K562 (cell line): ENCODE data around the gene ACSF2. TPM values are rescaled to one million over a fixed set of nuclear protein-coding genes. Genes with fewer than 3 reads are reported as not detected.

ENCODE experiments used
- ATAC-seq: fragments of 200-7000 bp; cut with Tn5 transposase; 3 replicates; pipeline ENCODE4 v1.9.1; 2020; ENCODE audit warnings: moderate library complexity
- BruUV-seq: library from RNA; stranded (reverse); fragments of 400-500 nt; replicated peaks from 2 replicates; lab custom pipeline; 2021; lab: Mats Ljungman, UMichigan
- CTCF ChIA-PET: fragments of 300-600 bp; formaldehyde crosslinking; extraction: SDS; loops from one replicate; lab custom pipeline; 2021; ENCODE audit warnings: low intra/inter-chr PET ratio; lab: Yijun Ruan, JAX
- POLR2A ChIA-PET: fragments of 300-600, 350-650 bp; sonication (Branson Sonifier 250); formaldehyde crosslinking; extraction: SDS; loops from one replicate; lab custom pipeline; 2021; ENCODE audit warnings: antibody characterized with exemption, inconsistent platforms; lab: Yijun Ruan, JAX
- DNase-seq, 4 experiments: peaks; one replicate each; pipeline versions ENCODE4 v3.0.0 to v3.0.0-alpha.2; 2011 to 2018; ENCODE audit warnings: low spot score in 3 of 4, mixed read lengths in 3 of 4; ENCODE audit errors: extremely low read depth in 1 of 4
- FAIRE-seq: peaks from 2 replicates; lab custom pipeline; 2011; peaks lifted over from hg19 to GRCh38; lab: Jason Lieb, UNC
- H2AFZ ChIP-seq: 2 replicates; pipeline ENCODE4 v1.6.0; 2011; ENCODE audit warnings: low read depth, low read length, control low read depth, inconsistent platforms
- H3K27ac ChIP-seq: fragments of 200-600 bp; 3 replicates; pipeline ENCODE4 v1.8.0; 2011; ENCODE audit warnings: low read depth, mild to moderate bottlenecking, control low read depth, inconsistent platforms, low read length, moderate library complexity, mixed read lengths; ENCODE audit errors: extremely low read depth
- H3K27me3 ChIP-seq, 2 experiments: fragments of 300-600 bp in 1 of 2; 2 replicates in 1 of 2; 3 replicates in 1 of 2; pipeline versions ENCODE4 v1.6.0 to v1.8.0; 2011; ENCODE audit warnings: inconsistent platforms in 2 of 2, low read length in 2 of 2, mild to moderate bottlenecking in 1 of 2, mixed read lengths in 1 of 2, moderate library complexity in 1 of 2; ENCODE audit not compliant: control insufficient read depth in 2 of 2, insufficient read depth in 2 of 2
- H3K36me3 ChIP-seq: fragments of 300-600 bp; 3 replicates; pipeline ENCODE4 v1.8.0; 2011; ENCODE audit warnings: mild to moderate bottlenecking, low read length, inconsistent platforms; ENCODE audit not compliant: control insufficient read depth, insufficient read depth
- H3K4me1 ChIP-seq, 2 experiments: fragments of 200-600 bp in 1 of 2; replicated peaks in 1 of 2; 2 replicates in 1 of 2; 3 replicates in 1 of 2; pipeline versions ENCODE4 v1.5.1 to v1.8.0; 2011; ENCODE audit warnings: inconsistent platforms in 2 of 2, low read length in 2 of 2, mild to moderate bottlenecking in 1 of 2, mixed read lengths in 1 of 2, moderate library complexity in 1 of 2; ENCODE audit not compliant: control insufficient read depth in 2 of 2, insufficient read depth in 2 of 2
- H3K4me2 ChIP-seq: 2 replicates; pipeline ENCODE4 v1.6.1; 2011; ENCODE audit warnings: low read length, control low read depth, inconsistent platforms, mixed read lengths; ENCODE audit not compliant: insufficient read depth
- H3K4me3 ChIP-seq: fragments of 200-600 bp; sonication (generic), shearing (Covaris generic); 2 replicates; pipeline ENCODE4 v1.5.1; 2016; ENCODE audit warnings: control low read depth, inconsistent platforms
- H3K79me2 ChIP-seq: fragments of 200-600 bp; 3 replicates; pipeline ENCODE4 v1.8.0; 2011; ENCODE audit warnings: low read length, inconsistent platforms; ENCODE audit not compliant: control insufficient read depth, insufficient read depth
- H3K9ac ChIP-seq, 2 experiments: 2 replicates each; pipeline versions ENCODE4 v1.6.0 to v1.6.1; 2011; ENCODE audit warnings: low read depth in 2 of 2, low read length in 2 of 2, control low read depth in 1 of 2, inconsistent platforms in 1 of 2, mild to moderate bottlenecking in 1 of 2, mixed read lengths in 1 of 2; ENCODE audit not compliant: insufficient read depth in 1 of 2
- H3K9me1 ChIP-seq: one replicate; pipeline ENCODE4 v1.6.0; 2011; ENCODE audit warnings: inconsistent platforms, mild to moderate bottlenecking, low read length, moderate library complexity; ENCODE audit not compliant: control insufficient read depth, insufficient read depth
- H3K9me3 ChIP-seq: replicated peaks from 2 replicates; pipeline ENCODE4 v1.5.1; 2011; ENCODE audit warnings: low read depth, low read length, inconsistent platforms; ENCODE audit not compliant: control insufficient read depth, insufficient read depth
- H4K20me1 ChIP-seq: replicated peaks from 2 replicates; pipeline ENCODE4 v1.6.1; 2011; ENCODE audit warnings: low read length, inconsistent platforms, mixed read lengths; ENCODE audit not compliant: control insufficient read depth, insufficient read depth
- CHD4 ChIP-seq: fragments of 200-600 bp; sonication (generic); IDR thresholded peaks from 3 replicates; pipeline ENCODE4 v1.6.1; 2012; ENCODE audit warnings: low read depth, mild to moderate bottlenecking, mixed read lengths, low read length, inconsistent platforms; ENCODE audit not compliant: insufficient read depth, insufficient replicate concordance, poor library complexity, severe bottlenecking
- CTBP1 ChIP-seq: fragments of 450-650 bp; IDR thresholded peaks from 2 replicates; pipeline ENCODE4 v1.6.1; 2016; ENCODE audit warnings: borderline replicate concordance
- DACH1 ChIP-seq: fragments of 450-650 bp; IDR thresholded peaks from 2 replicates; pipeline ENCODE4 v1.6.1; 2018; ENCODE audit not compliant: partially characterized antibody
- JUNB ChIP-seq: fragments of 450-650 bp; formaldehyde crosslinking; conservative IDR thresholded peaks from 2 replicates; pipeline ENCODE4 v1.4.0; 2020; ENCODE audit warnings: mild to moderate bottlenecking
- LCOR ChIP-seq: sonication (generic); formaldehyde crosslinking; IDR thresholded peaks from 2 replicates; pipeline ENCODE4 v1.8.0; 2022; ENCODE audit warnings: mild to moderate bottlenecking, missing genetic modification reagents
- NCOA2 ChIP-seq, 2 experiments: fragments of 450-650 bp; IDR thresholded peaks; 2 replicates each; pipeline ENCODE4 v1.6.1; 2018; ENCODE audit warnings: mild to moderate bottlenecking in 2 of 2, moderate library complexity in 1 of 2; ENCODE audit not compliant: partially characterized antibody in 2 of 2
- NCOA4 ChIP-seq: fragments of 450-650 bp; IDR thresholded peaks from 2 replicates; pipeline ENCODE4 v1.6.1; 2018; ENCODE audit warnings: mild to moderate bottlenecking; ENCODE audit not compliant: partially characterized antibody
- SMARCC2 ChIP-seq: fragments of 450-650 bp; IDR thresholded peaks from 2 replicates; pipeline ENCODE4 v1.6.1; 2017; ENCODE audit warnings: antibody characterized with exemption, moderate library complexity, mild to moderate bottlenecking, low read depth
- YY1 ChIP-seq, 3 experiments: IDR thresholded peaks; 2 replicates each; pipeline ENCODE4 v1.6.1; 2011; ENCODE audit warnings: low read length in 2 of 3, mild to moderate bottlenecking in 2 of 3, moderate library complexity in 2 of 3, borderline replicate concordance in 1 of 3, control low read depth in 1 of 3, low read depth in 1 of 3; ENCODE audit not compliant: insufficient read depth in 3 of 3, insufficient replicate concordance in 2 of 3, control insufficient read depth in 1 of 3, insufficient read length in 1 of 3; ENCODE audit errors: extremely low read depth in 1 of 3
- ZNF398 ChIP-seq: fragments of 250-450 bp; sonication (Bioruptor Pico); IDR thresholded peaks from 2 replicates; pipeline ENCODE4 v1.8.0; 2021; ENCODE audit warnings: moderate library complexity, mild to moderate bottlenecking, inconsistent platforms
- ZNF407 ChIP-seq: fragments of 450-650 bp; IDR thresholded peaks from 2 replicates; pipeline ENCODE4 v1.6.1; 2016; ENCODE audit warnings: low read depth
- ZNF586 ChIP-seq: fragments of 450-650 bp; formaldehyde crosslinking; conservative IDR thresholded peaks from 2 replicates; pipeline ENCODE4 v1.4.0; 2020; ENCODE audit warnings: mild to moderate bottlenecking, moderate library complexity
- WGBS: fragments of 100-300 bp; shearing (Covaris generic); methylation state at CpG from one replicate; pipeline ENCODE4 v1.1.6; 2016; ENCODE audit warnings: low coverage, mixed read lengths; ENCODE audit not compliant: insufficient coverage; ENCODE audit errors: missing lambda C conversion rate; 5-methylcytosine and 5-hydroxymethylcytosine counted together
- in situ Hi-C: fragments of 300-500 bp; cut with MboI; formaldehyde crosslinking; loops from 4 replicates; pipeline ENCODE4 v1.15.0; 2018; ENCODE audit warnings: inconsistent platforms, mixed read lengths
- intact Hi-C: fragments of 100-400 bp; cut with micrococcal nuclease; formaldehyde crosslinking; loops from 2 replicates; pipeline ENCODE4 v1.14.2; 2022
- polyA plus RNA-seq, 8 experiments: library from polyadenylated mRNA; depleted of rRNA in 4 of 8; stranded (reverse) in 5 of 8; unstranded in 3 of 8; fragments of >200 nt; fragmentation: Nextera tagmentation in 2 of 8; fragmentation: Illumina TruSeq in 1 of 8; extraction: Ambion mirVana in 2 of 8; extraction: Trizol in 1 of 8; gene quantifications; 2 replicates each; pipeline versions ENCODE4 v1.2.1 to v1.2.3, GENCODE V29; 2011 to 2014; ENCODE audit warnings: inconsistent platforms in 1 of 8, missing spikeins in 1 of 8
- total RNA-seq, 7 experiments: library from RNA; depleted of rRNA in 6 of 7; stranded (reverse); fragments of >200 nt in 6 of 7; fragmentation: Illumina TruSeq in 2 of 7; extraction: Trizol in 2 of 7; gene quantifications; 2 replicates each; pipeline versions ENCODE4 v1.2.1 to v1.2.3, GENCODE V29; 2011 to 2021; ENCODE audit warnings: low replicate concordance in 1 of 7

The ACSF2 gene
- total and polyA plus RNA-seq, 9 of the 15 experiments (the other 6 are each of a cell fraction or from before 2014, with no cell fraction given): 0.89 to 6.1 (median 3.5) TPM

- ATAC-seq: no peak
- TF ChIP-seq CHD4 (no peak), ZNF586 (CRISPR knock-in tag) (no peak), JUNB (no peak), CTBP1 (no peak), YY1 (IDR thresholded peaks at IDR 0.05; ENCODE audit: borderline replicate concordance in 1 of 3, control insufficient read depth in 1 of 3, extremely low read depth in 1 of 3, insufficient read depth in 3 of 3, insufficient read length in 1 of 3, insufficient replicate concordance in 2 of 3, low read depth in 1 of 3, low read length in 2 of 3) (no peak), ZNF407 (no peak), NCOA2 (IDR thresholded peaks at IDR 0.05; ENCODE audit: partially characterized antibody in 2 of 2) (no peak), DACH1 (no peak), SMARCC2 (no peak), LCOR (CRISPR knock-in tag) (no peak), ZNF398 (no peak), NCOA4 (no peak)
Observed at GRCh38 chr17:50517011-50517410, 91.0 kb downstream of the ACSF2 start.

More at GRCh38 chr17:50517011-50517410, 91.0 kb downstream of the ACSF2 start:
- no peaks in the 10 kb centered on the region for H3K36me3 ChIP-seq
- 18% methylated on average over 4 of the region's 4 CpGs for WGBS
- H2AFZ ChIP-seq: no peak overlapping the region
- no peak overlapping the region for H3K4me3 ChIP-seq
- intact Hi-C loops: no loop called here
- no peaks in the 10 kb centered on the region for H4K20me1 ChIP-seq
- H3K9me1 ChIP-seq: no peaks in the 10 kb centered on the region
- no TSS peak for BruUV-seq
- no peak overlapping the region for H3K9ac ChIP-seq
- in situ Hi-C loops: no loop called here
- no peaks in the 10 kb centered on the region for H3K79me2 ChIP-seq
- FAIRE-seq: no peak
- H3K4me1 ChIP-seq: no peaks in the 10 kb centered on the region
- CTCF ChIA-PET: no interaction called here
- H3K9me3 ChIP-seq: no peaks in the 10 kb centered on the region
- H3K27me3 ChIP-seq: peaks cover 12 to 31% of the 10 kb centered on the region in 2 experiments; a peak in 3 of 5 replicates
- no peak for DNase-seq
- H3K4me2 ChIP-seq: no peak overlapping the region
- POLR2A ChIA-PET: interaction anchor here (1.0 kb wide), 1 partner anchor 15 kb away, joined by 3 read pairs; no protein-coding TSS in a partner anchor
- no peak overlapping the region for H3K27ac ChIP-seq
